ENCODE data around the gene TTC13. TPM values are rescaled to one million over a fixed set of nuclear protein-coding genes. Genes with fewer than 3 reads are reported as not detected.

The TTC13 gene
- total RNA-seq, 4 donors from 2014 or later, result 7.4 to 47.0 (median 14.9) TPM

DNA sequence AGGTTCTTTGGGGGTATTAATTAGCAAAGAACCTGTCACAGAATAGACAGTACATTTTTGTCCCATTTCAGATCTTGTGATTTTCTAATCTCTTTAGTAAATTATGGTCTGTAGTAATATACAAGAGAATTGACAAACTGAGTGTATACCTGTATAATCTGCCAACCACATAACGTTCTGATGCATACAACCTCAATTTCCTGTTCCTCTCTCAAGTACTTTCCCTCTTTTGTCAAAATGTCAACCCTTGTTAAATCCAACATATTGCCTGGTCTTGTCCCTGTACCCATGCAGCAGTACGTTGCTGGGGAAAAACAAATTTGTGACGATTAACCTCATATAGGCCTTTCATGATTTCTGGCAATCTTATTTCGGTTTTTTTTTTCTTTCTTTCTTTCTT is 1.3 kb upstream of the TTC13 start:
- no peak for ATAC-seq (ENCODE audit: low FRiP score)
- DNase-seq (ENCODE audit: low spot score), result no peak
- TF ChIP-seq, protein P1, sequence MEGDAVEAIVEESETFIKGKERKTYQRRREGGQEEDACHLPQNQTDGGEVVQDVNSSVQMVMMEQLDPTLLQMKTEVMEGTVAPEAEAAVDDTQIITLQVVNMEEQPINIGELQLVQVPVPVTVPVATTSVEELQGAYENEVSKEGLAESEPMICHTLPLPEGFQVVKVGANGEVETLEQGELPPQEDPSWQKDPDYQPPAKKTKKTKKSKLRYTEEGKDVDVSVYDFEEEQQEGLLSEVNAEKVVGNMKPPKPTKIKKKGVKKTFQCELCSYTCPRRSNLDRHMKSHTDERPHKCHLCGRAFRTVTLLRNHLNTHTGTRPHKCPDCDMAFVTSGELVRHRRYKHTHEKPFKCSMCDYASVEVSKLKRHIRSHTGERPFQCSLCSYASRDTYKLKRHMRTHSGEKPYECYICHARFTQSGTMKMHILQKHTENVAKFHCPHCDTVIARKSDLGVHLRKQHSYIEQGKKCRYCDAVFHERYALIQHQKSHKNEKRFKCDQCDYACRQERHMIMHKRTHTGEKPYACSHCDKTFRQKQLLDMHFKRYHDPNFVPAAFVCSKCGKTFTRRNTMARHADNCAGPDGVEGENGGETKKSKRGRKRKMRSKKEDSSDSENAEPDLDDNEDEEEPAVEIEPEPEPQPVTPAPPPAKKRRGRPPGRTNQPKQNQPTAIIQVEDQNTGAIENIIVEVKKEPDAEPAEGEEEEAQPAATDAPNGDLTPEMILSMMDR (IDR thresholded peaks at IDR 0.05), result no peak

DNA sequence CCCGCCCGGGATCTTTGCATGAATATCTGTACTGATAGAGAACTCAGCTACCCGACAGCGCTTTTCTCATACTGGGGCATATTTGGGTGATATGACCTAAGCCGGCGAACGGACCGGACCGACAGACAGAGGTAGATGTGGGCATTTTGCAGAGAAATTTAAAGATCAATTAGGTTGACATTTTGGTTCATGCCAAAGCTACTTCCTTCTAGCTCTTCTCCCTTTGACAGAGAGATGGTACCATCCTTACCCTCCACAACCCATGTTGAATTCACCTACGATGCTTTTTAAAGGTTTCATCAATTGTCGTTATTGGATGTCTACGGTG is 692 bp upstream of the TTC13 start:
- TF ChIP-seq, protein P1 (IDR thresholded peaks at IDR 0.05), result no peak
- ATAC-seq (ENCODE audit: low FRiP score) (no peak), DNase-seq (ENCODE audit: low spot score) (no peak)

DNA sequence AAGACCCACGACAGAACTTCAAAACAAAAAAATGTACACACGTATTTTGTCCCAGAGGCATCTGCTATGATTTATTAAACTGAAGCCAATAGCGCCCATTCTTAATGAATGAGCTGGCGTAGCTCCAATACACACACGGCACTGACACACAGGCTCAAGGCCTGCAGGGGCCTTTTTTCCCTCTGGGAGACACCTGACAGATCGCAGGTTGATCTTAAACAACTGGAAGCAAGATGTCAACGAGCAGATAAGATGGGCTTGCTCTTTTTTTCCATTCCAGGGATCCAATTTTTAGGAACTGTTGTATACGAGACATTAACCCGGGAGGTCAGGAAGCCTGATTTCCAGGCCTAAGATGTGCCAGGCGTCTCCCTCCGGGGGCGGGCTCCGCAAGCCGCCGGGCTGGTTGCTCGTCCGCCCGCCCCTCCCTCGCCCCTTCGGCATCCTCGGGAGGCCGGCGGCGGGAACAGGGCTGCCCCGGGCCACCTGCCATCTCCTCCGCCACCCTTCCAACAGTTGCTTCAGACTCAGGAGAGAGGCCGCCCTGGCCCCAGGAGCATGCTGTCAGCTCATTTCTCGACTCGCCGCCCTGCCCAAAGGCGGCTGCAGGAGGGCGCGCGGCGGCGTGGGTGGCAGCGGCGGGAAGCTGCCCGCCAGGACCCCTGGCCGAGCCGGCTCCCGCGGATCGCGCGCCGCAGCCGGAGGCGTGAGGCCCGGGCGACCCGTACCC is 735 bp downstream of the TTC13 start:
- ATAC-seq (ENCODE audit: low FRiP score) (peak; percentile 26), DNase-seq (ENCODE audit: low spot score) (no peak)
- TF ChIP-seq, protein P1 (IDR thresholded peaks at IDR 0.05), result no peak

DNA sequence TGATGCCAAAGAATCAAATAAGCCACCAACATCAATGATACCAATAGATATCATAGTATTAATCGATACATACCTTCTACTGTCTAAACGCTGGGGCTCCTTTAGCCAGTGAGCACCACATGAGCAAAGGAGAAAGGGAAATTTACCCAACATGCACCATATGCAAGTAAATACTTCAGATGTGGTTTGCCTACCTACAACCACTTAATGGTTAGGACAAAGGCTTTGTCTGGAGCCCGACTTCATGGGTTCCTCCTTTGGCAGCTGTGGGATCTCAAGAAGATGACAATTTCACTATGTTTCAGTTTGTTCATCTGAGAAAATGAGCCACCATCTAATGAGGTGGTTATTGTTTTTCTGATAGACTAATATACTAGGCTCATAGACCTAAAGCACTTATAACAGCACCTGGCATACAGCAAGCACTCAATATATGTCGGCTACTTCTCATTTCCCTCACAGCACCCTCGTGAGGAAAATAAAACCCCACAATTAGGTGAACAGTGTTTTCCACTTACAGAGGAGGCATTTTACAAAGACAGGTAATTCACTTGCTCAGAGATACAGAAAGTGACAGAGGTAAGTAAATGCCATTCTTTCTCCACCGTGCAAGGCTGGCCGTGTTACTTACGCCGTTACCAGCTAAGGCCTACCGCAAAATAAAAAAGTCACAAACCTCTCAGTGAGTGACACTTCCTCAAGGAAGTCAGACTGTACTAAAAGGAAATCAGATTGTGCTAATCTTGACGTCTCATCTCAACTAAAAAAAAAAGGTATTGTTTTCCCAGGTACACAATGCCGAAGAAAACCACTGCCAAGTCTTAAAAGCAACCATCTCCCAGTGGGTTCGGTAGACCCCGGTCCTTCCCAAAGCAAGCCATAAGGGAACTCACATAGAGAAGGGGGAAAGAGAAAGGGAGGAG is 1.6 kb downstream of the TTC13 start:
- TF ChIP-seq, protein P1 (IDR thresholded peaks at IDR 0.05), result no peak
- no peak for DNase-seq (ENCODE audit: low spot score)
- ATAC-seq (ENCODE audit: low FRiP score), result no peak

DNA sequence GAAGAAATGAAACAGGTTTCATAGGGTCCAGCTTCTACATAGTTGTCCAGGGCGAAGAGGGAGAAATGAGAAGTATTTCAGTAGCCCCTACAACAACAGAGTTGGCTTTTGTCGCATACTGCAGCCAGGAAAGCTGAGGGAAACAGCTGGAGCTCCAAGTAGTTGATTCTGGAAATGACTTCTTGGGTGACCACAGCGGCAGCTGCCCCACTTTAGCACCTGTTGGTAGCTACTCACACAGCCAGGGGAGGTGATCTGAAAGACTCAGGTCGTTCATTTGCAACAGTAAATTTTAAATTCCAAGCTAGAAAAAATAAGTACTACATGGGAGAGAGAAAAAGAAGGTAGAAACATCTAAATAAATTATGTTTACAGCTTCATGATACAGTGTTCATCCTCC is 2.3 kb downstream of the TTC13 start:
- TF ChIP-seq, protein P1 (IDR thresholded peaks at IDR 0.05), result no peak
- no peak for ATAC-seq (ENCODE audit: low FRiP score)
- no peak for DNase-seq (ENCODE audit: low spot score)

DNA sequence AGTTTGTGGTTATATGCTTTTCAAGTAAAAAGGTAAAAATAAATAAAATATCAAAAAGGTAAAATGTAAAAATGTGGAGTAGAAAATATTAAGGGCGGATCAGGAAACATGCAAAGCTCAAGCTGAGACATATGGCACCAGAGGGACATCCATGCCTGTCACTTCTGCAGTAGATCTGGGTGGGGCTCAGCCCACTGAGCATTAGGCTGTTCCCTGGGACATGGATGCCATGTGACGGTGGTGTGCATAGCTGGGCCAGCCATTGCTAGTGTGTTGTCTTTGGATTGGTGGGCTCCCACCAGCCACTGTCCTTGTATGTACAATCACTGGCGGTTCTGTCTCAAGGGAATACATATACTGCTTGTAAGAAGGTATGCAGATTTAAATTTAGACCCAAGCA is 3.0 kb downstream of the TTC13 start:
- DNase-seq (ENCODE audit: low spot score), result no peak
- no peak for ATAC-seq (ENCODE audit: low FRiP score)

More for the DNA sequence above, 3.0 kb downstream of the TTC13 start:
- TF ChIP-seq, protein P1 (IDR thresholded peaks at IDR 0.05), result no peak
